Renal cortical epithelial cell (primary cell): ENCODE data around the gene RPP25L. TPM values are rescaled to one million over a fixed set of nuclear protein-coding genes. Genes with fewer than 3 reads are reported as not detected.
A peak's percentile ranks its signal among the peaks of the same experiment; 100 is the strongest.

Experiments
- DNase-seq: peaks from one replicate; pipeline ENCODE4 v3.0.0-alpha.2; 2011; ENCODE audit warnings: low read depth
- total RNA-seq: library from RNA; depleted of rRNA; stranded (reverse); fragments of >200 nt; gene quantifications from 2 replicates; pipeline ENCODE4 v1.2.3, GENCODE V29; 2014

The RPP25L gene
- total RNA-seq, 1 donor from 2014 or later = 14.9 TPM

- DNase-seq = peak; percentile 63
These were observed 25.6 kb upstream of the RPP25L start, which contains the start of gene SIGMAR1 for GRCh38 chr9:34637356-34638137. Gene SIGMAR1, minus strand, starts transcription at chr9:34637787. Its CDS starts 90 bp downstream, at chr9:34637697.

- no peak for DNase-seq
These were observed 25.0 kb upstream of the RPP25L start for GRCh38 chr9:34636791-34637355.

- no peak for DNase-seq
These were observed 23.7 kb upstream of the RPP25L start for GRCh38 chr9:34635556-34635955.

GRCh38 chr9:34634551-34635248, 22.8 kb upstream of the RPP25L start:
- DNase-seq = no peak

GRCh38 chr9:34633851-34634550, 22.1 kb upstream of the RPP25L start:
- peak; percentile 56 for DNase-seq

- no peak for DNase-seq
These were observed 21.3 kb upstream of the RPP25L start for GRCh38 chr9:34633166-34633565.

GRCh38 chr9:34630402-34631154, 18.7 kb upstream of the RPP25L start:
- no peak for DNase-seq

GRCh38 chr9:34629491-34629808, 17.6 kb upstream of the RPP25L start:
- DNase-seq = no peak

- no peak for DNase-seq
These were observed 17.0 kb upstream of the RPP25L start, which contains the start of gene ARID3C for GRCh38 chr9:34628656-34629490. Gene ARID3C, minus strand, starts transcription at chr9:34629066. Its CDS starts 1,052 bp downstream, at chr9:34628014.

GRCh38 chr9:34627716-34628655, 16.1 kb upstream of the RPP25L start:
- no peak for DNase-seq

GRCh38 chr9:34625186-34625486, 13.2 kb upstream of the RPP25L start:
- no peak for DNase-seq

- DNase-seq = no peak
These were observed 12.7 kb upstream of the RPP25L start for GRCh38 chr9:34624475-34625185.

GRCh38 chr9:34623374-34624235, 11.7 kb upstream of the RPP25L start:
- DNase-seq = no peak

- peak; percentile 91 for DNase-seq
These were observed 8.4 kb upstream of the RPP25L start, which contains the start of gene DCTN3 for GRCh38 chr9:34620061-34620994. Gene DCTN3, minus strand, starts transcription at chr9:34620495. Its CDS starts 31 bp downstream, at chr9:34620464.

- DNase-seq = no peak
These were observed 3.2 kb upstream of the RPP25L start for GRCh38 chr9:34615132-34615531.

GRCh38 chr9:34612788-34613390, 992 bp upstream of the RPP25L start:
- DNase-seq = peak; percentile 56
